ENCODE data around the gene TRUB2. TPM values are rescaled to one million over a fixed set of nuclear protein-coding genes. Genes with fewer than 3 reads are reported as not detected.

TRUB2 gene
- total and polyA plus RNA-seq, 4 experiments from 2014 or later, result 19.6 to 27.4 (median 21.3) TPM

GRCh38 chr9:128304136-128304970 lies 17.9 kb downstream of the TRUB2 start:
- H3K27me3 ChIP-seq (ENCODE audit: insufficient read depth, low read length), result no peaks in the 10 kb centered on the region
- H3K36me3 ChIP-seq (ENCODE audit: insufficient read depth, low read length), result peaks cover 4% of the 10 kb centered on the region
- Mint-ChIP-seq H3K27ac (peak overlapping the region in 6 of 7 donors; percentile 13 to 76 (median 52)), H3K27me3 (no peaks in the 10 kb centered on the region), H3K36me3 (peaks cover 6 to 7% of the 10 kb centered on the region in 2 donors), H3K9me3 (no peaks in the 10 kb centered on the region), H3K4me1 (peaks cover 0 to 1% (median 0%) of the 10 kb centered on the region in 4 donors), H3K4me3 (peak overlapping the region in 1 of 8 donors; percentile 12)
- no peak for DNase-seq
- no peak overlapping the region for H3K4me3 ChIP-seq (ENCODE audit: low read length in 2 of 2)
- no peaks in the 10 kb centered on the region for H3K9me3 ChIP-seq (ENCODE audit: control insufficient read depth in 1 of 2, low read length in 2 of 2)
- no peaks in the 10 kb centered on the region for H3K4me1 ChIP-seq (ENCODE audit: insufficient read depth, low read length)
- intact Hi-C loops (cut with micrococcal nuclease), result no loop called here
- H3K27ac ChIP-seq (ENCODE audit: low read depth, low read length), result no peak overlapping the region
- ChIA-PET POLR2A (ENCODE audit: partially characterized antibody) (no interaction called here), CTCF (ENCODE audit: partially characterized antibody) (interaction anchor here (1.0 to 1.3 kb wide), 3 partner anchors 9 to 58 kb away, joined by 3 to 4 read pairs (median 4); no protein-coding TSS in a partner anchor)

GRCh38 chr9:128298535-128299482 lies 23.4 kb downstream of the TRUB2 start:
- ChIA-PET CTCF (ENCODE audit: partially characterized antibody) (interaction anchor here (0.6 to 2.8 kb wide), 2 partner anchors 40 to 43 kb away, joined by 3 to 7 read pairs; no protein-coding TSS in a partner anchor), POLR2A (ENCODE audit: partially characterized antibody) (no interaction called here)
- intact Hi-C loops (cut with micrococcal nuclease), result no loop called here

GRCh38 chr9:128297221-128297773 lies 24.9 kb downstream of the TRUB2 start:
- peaks cover 0 to 2% of the 10 kb centered on the region in 2 donors for H3K36me3 Mint-ChIP-seq
- POLR2A ChIA-PET (ENCODE audit: partially characterized antibody), result interaction anchor here (0.7 kb wide), 1 partner anchor 74 kb away, joined by 3 read pairs; the partner anchor contains the start of gene URM1

More at GRCh38 chr9:128298535-128299482, 23.4 kb downstream of the TRUB2 start:
- Mint-ChIP-seq H3K9me3 (no peaks in the 10 kb centered on the region), H3K36me3 (peaks cover 0 to 2% of the 10 kb centered on the region in 2 donors), H3K27ac (peak overlapping the region in 1 of 7 donors; percentile 48), H3K4me1 (peaks cover 2 to 5% (median 4%) of the 10 kb centered on the region in 4 donors), H3K4me3 (no peak overlapping the region), H3K27me3 (no peaks in the 10 kb centered on the region)
- Histone ChIP-seq H3K27me3 (ENCODE audit: insufficient read depth, low read length) (no peaks in the 10 kb centered on the region), H3K9me3 (ENCODE audit: control insufficient read depth in 1 of 2, low read length in 2 of 2) (no peaks in the 10 kb centered on the region), H3K36me3 (ENCODE audit: insufficient read depth, low read length) (no peaks in the 10 kb centered on the region), H3K27ac (ENCODE audit: low read depth, low read length) (no peak overlapping the region), H3K4me1 (ENCODE audit: insufficient read depth, low read length) (no peaks in the 10 kb centered on the region), H3K4me3 (ENCODE audit: low read length in 2 of 2) (no peak overlapping the region)
- DNase-seq, result no peak

GRCh38 chr9:128296340-128297220 lies 25.7 kb downstream of the TRUB2 start:
- DNase-seq, result no peak
- peaks cover 2 to 5% (median 4%) of the 10 kb centered on the region in 4 donors for H3K4me1 Mint-ChIP-seq
- POLR2A ChIA-PET (ENCODE audit: partially characterized antibody), result no interaction called here
- no peaks in the 10 kb centered on the region for H3K9me3 ChIP-seq (ENCODE audit: control insufficient read depth in 1 of 2, low read length in 2 of 2)
- no peaks in the 10 kb centered on the region for H3K9me3 Mint-ChIP-seq
- no peak overlapping the region for H3K4me3 Mint-ChIP-seq
- peaks cover 0 to 2% of the 10 kb centered on the region in 2 donors for H3K36me3 Mint-ChIP-seq
- no peak overlapping the region for H3K4me3 ChIP-seq (ENCODE audit: low read length in 2 of 2)
- no peaks in the 10 kb centered on the region for H3K27me3 Mint-ChIP-seq
- CTCF ChIA-PET (ENCODE audit: partially characterized antibody), result interaction anchor here (0.7 to 1.9 kb wide), 9 partner anchors 9 to 123 kb away, joined by 3 to 7 read pairs (median 4); no protein-coding TSS in a partner anchor
- peak overlapping the region in 2 of 7 donors; percentile 18 to 48 for H3K27ac Mint-ChIP-seq
- intact Hi-C loops (cut with micrococcal nuclease), result no loop called here
- H3K27ac ChIP-seq (ENCODE audit: low read depth, low read length), result no peak overlapping the region
- H3K36me3 ChIP-seq (ENCODE audit: insufficient read depth, low read length), result no peaks in the 10 kb centered on the region
- H3K27me3 ChIP-seq (ENCODE audit: insufficient read depth, low read length), result no peaks in the 10 kb centered on the region
- no peaks in the 10 kb centered on the region for H3K4me1 ChIP-seq (ENCODE audit: insufficient read depth, low read length)

More at GRCh38 chr9:128297221-128297773, 24.9 kb downstream of the TRUB2 start:
- H3K27ac ChIP-seq (ENCODE audit: low read depth, low read length), result no peak overlapping the region
- DNase-seq, result no peak
- no peaks in the 10 kb centered on the region for H3K4me1 ChIP-seq (ENCODE audit: insufficient read depth, low read length)
- Mint-ChIP-seq H3K4me3 (no peak overlapping the region), H3K27ac (no peak overlapping the region), H3K9me3 (no peaks in the 10 kb centered on the region), H3K27me3 (no peaks in the 10 kb centered on the region), H3K4me1 (peaks cover 2 to 5% (median 4%) of the 10 kb centered on the region in 4 donors)
- intact Hi-C loops (cut with micrococcal nuclease), result no loop called here
- H3K4me3 ChIP-seq (ENCODE audit: low read length in 2 of 2), result no peak overlapping the region
- CTCF ChIA-PET (ENCODE audit: partially characterized antibody), result interaction anchor here (0.9 to 1.9 kb wide), 4 partner anchors 44 to 123 kb away, joined by 3 to 7 read pairs (median 4); no protein-coding TSS in a partner anchor
- H3K9me3 ChIP-seq (ENCODE audit: control insufficient read depth in 1 of 2, low read length in 2 of 2), result no peaks in the 10 kb centered on the region
- H3K27me3 ChIP-seq (ENCODE audit: insufficient read depth, low read length), result no peaks in the 10 kb centered on the region
- H3K36me3 ChIP-seq (ENCODE audit: insufficient read depth, low read length), result no peaks in the 10 kb centered on the region

DNA sequence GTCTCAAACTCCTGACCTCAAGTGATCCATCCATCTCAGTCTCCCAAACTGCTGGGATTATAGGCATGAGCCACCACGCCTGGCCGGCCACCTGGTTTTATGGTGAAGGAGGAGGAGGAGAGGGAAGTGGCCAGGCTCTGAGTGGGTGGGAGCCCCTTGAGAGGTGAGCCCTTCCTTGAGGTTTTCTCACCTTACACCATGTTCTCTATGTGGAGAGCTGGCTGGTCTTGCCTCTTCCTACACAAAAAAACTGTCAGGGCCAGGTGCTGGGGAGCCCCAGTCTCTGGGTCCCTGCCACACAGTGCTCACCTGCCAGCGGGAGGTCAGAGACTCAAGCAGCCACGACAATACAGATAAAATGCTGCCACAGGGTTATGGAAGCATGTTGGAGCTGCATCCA lies 28.1 kb downstream of the TRUB2 start:
- ChIA-PET CTCF (ENCODE audit: partially characterized antibody) (interaction anchor here (1.1 to 1.6 kb wide), 3 partner anchors 18 to 68 kb away, joined by 5 to 13 read pairs (median 6); partner anchors contain the start of genes GOLGA2 and SWI5), POLR2A (ENCODE audit: partially characterized antibody) (no interaction called here)
- Histone ChIP-seq H3K9me3 (ENCODE audit: control insufficient read depth in 1 of 2, low read length in 2 of 2) (no peaks in the 10 kb centered on the region), H3K36me3 (ENCODE audit: insufficient read depth, low read length) (no peaks in the 10 kb centered on the region), H3K27ac (ENCODE audit: low read depth, low read length) (no peak overlapping the region), H3K27me3 (ENCODE audit: insufficient read depth, low read length) (no peaks in the 10 kb centered on the region), H3K4me1 (ENCODE audit: insufficient read depth, low read length) (no peaks in the 10 kb centered on the region), H3K4me3 (ENCODE audit: low read length in 2 of 2) (no peak overlapping the region)
- H3K27ac Mint-ChIP-seq, result no peak overlapping the region
- no peak overlapping the region for H3K4me3 Mint-ChIP-seq
- intact Hi-C loops (cut with micrococcal nuclease), result no loop called here
- H3K27me3 Mint-ChIP-seq, result no peaks in the 10 kb centered on the region
- no peak for DNase-seq
- H3K9me3 Mint-ChIP-seq, result no peaks in the 10 kb centered on the region
- H3K4me1 Mint-ChIP-seq, result peaks cover 2 to 5% (median 4%) of the 10 kb centered on the region in 4 donors
- H3K36me3 Mint-ChIP-seq, result peaks cover 0 to 3% of the 10 kb centered on the region in 2 donors

GRCh38 chr9:128293091-128293490 lies 29.2 kb downstream of the TRUB2 start:
- POLR2A ChIA-PET (ENCODE audit: partially characterized antibody), result no interaction called here
- H3K27ac Mint-ChIP-seq, result no peak overlapping the region

More at GRCh38 chr9:128293091-128293490, 29.2 kb downstream of the TRUB2 start:
- no peak overlapping the region for H3K4me3 ChIP-seq (ENCODE audit: low read length in 2 of 2)
- no peak for DNase-seq
- no peak overlapping the region for H3K4me3 Mint-ChIP-seq
- H3K36me3 ChIP-seq (ENCODE audit: insufficient read depth, low read length), result peaks cover 5% of the 10 kb centered on the region
- no peaks in the 10 kb centered on the region for H3K27me3 ChIP-seq (ENCODE audit: insufficient read depth, low read length)
- H3K27me3 Mint-ChIP-seq, result no peaks in the 10 kb centered on the region
- peaks cover 2 to 5% (median 4%) of the 10 kb centered on the region in 4 donors for H3K4me1 Mint-ChIP-seq
- intact Hi-C loops (cut with micrococcal nuclease), result no loop called here
- H3K4me1 ChIP-seq (ENCODE audit: insufficient read depth, low read length), result no peaks in the 10 kb centered on the region
- H3K9me3 ChIP-seq (ENCODE audit: control insufficient read depth in 1 of 2, low read length in 2 of 2), result no peaks in the 10 kb centered on the region
- H3K36me3 Mint-ChIP-seq, result peaks cover under 1 to 10% of the 10 kb centered on the region in 2 donors
- no peaks in the 10 kb centered on the region for H3K9me3 Mint-ChIP-seq
- H3K27ac ChIP-seq (ENCODE audit: low read depth, low read length), result no peak overlapping the region
- CTCF ChIA-PET (ENCODE audit: partially characterized antibody), result interaction anchor here (1.1 to 1.9 kb wide), 2 partner anchors 48 to 127 kb away, joined by 3 to 9 read pairs; no protein-coding TSS in a partner anchor

Data from CD4-positive, alpha-beta memory T cell (primary cell).